SU-DHL-6 (cell line): Measurements from ENCODE around the gene SGK1.
"Not testable (repeated sequence)": the region's sequence is repeated elsewhere in the genome, so short reads cannot be mapped to it uniquely, and the experiment has no call there.

ENCODE experiments used
- CTCF ChIP-seq: fragments of 200-600 bp; sonication (generic); IDR thresholded peaks from one replicate; pipeline ENCODE4 v1.5.1; 2017; ENCODE audit warnings: antibody characterized with exemption, mild to moderate bottlenecking, low read length, moderate library complexity; ENCODE audit not compliant: insufficient read depth, poor library complexity, severe bottlenecking
- EZH2phosphoT487 ChIP-seq: fragments of 200-600 bp; sonication (generic), shearing (Covaris generic); conservative IDR thresholded peaks from 2 replicates; pipeline ENCODE4 v1.6.1; 2018; ENCODE audit warnings: mild to moderate bottlenecking, antibody characterized with exemption, low read length, moderate library complexity, mixed read lengths

- TF ChIP-seq CTCF, EZH2phosphoT487: not testable (repeated sequence)
Measured at GRCh38 chr6:134319686-134320085, 1.8 kb upstream of the SGK1 start.
